Breast epithelium (tissue), 4 donors: ENCODE results near the gene UBE2C. TPM values are rescaled to one million over a fixed set of nuclear protein-coding genes. Genes with fewer than 3 reads are reported as not detected.
"Not testable (repeated sequence)": the region's sequence is repeated elsewhere in the genome, so short reads cannot be mapped to it uniquely, and the experiment has no call there.

Experiments used
- DNase-seq, 2 donors: peaks; one replicate each; pipeline ENCODE4 v3.0.0-alpha.2; 2019; ENCODE audit warnings: low spot score in 2 of 2
- H3K27ac ChIP-seq, 2 donors: fragments of 200-600 bp; sonication (generic) in 1 of 2; one replicate each; pipeline ENCODE4 v1.5.1; 2016 to 2019; ENCODE audit warnings: mild to moderate bottlenecking in 1 of 2
- H3K27me3 ChIP-seq, 2 donors: fragments of 200-600 bp; sonication (generic) in 1 of 2; one replicate each; pipeline versions ENCODE4 v1.5.1 to v1.6.0; 2017 to 2019; ENCODE audit warnings: control low read depth in 1 of 2, mild to moderate bottlenecking in 1 of 2
- H3K36me3 ChIP-seq: fragments of 200-600 bp; one replicate; pipeline ENCODE4 v1.5.1; 2019
- H3K4me1 ChIP-seq, 2 donors: fragments of 200-600 bp; sonication (generic); one replicate each; pipeline ENCODE4 v1.5.1; 2016 to 2019; ENCODE audit warnings: control low read depth in 1 of 2
- H3K4me3 ChIP-seq, 3 donors: fragments of 200-600 bp; sonication (generic); 1 replicate in 2 of 3; 2 replicates in 1 of 3; pipeline ENCODE4 v1.5.1; 2016 to 2019; ENCODE audit warnings: mild to moderate bottlenecking in 3 of 3, moderate library complexity in 2 of 3
- H3K9me3 ChIP-seq, 2 donors: fragments of 200-600 bp; sonication (generic) in 1 of 2; one replicate each; pipeline ENCODE4 v1.5.1; 2016 to 2019; ENCODE audit warnings: control low read depth in 1 of 2
- POLR2A ChIP-seq: fragments of 450-650 bp; IDR thresholded peaks from one replicate; pipeline ENCODE4 v1.6.1; 2016; ENCODE audit warnings: antibody characterized with exemption, mild to moderate bottlenecking, moderate library complexity
- POLR2AphosphoS5 ChIP-seq, 3 donors: sonication (generic); formaldehyde crosslinking; IDR thresholded peaks; one replicate each; pipeline ENCODE4 v1.6.1; 2017; ENCODE audit warnings: antibody characterized with exemption in 3 of 3
- intact Hi-C: fragments of 100-400 bp; cut with DNase I; formaldehyde crosslinking; loops from one replicate; pipeline ENCODE4 v1.15.1; 2023; ENCODE audit warnings: low total_unique reads
- total RNA-seq, 3 donors: library from RNA; depleted of rRNA; stranded (reverse); fragments of >200 nt; gene quantifications; one replicate each; pipeline ENCODE4 v1.1.0, GENCODE V29; 2016
- TF ChIP-seq, protein P1 (sequence below), 3 donors: fragments of 450-650 bp; IDR thresholded peaks; one replicate each; pipeline ENCODE4 v1.5.1; 2016 to 2017; ENCODE audit warnings: antibody characterized with exemption in 3 of 3, mild to moderate bottlenecking in 3 of 3, moderate library complexity in 3 of 3

UBE2C gene
- total RNA-seq, 3 donors from 2014 or later: 0.98 to 5.9 (median 1.2) TPM

DNA sequence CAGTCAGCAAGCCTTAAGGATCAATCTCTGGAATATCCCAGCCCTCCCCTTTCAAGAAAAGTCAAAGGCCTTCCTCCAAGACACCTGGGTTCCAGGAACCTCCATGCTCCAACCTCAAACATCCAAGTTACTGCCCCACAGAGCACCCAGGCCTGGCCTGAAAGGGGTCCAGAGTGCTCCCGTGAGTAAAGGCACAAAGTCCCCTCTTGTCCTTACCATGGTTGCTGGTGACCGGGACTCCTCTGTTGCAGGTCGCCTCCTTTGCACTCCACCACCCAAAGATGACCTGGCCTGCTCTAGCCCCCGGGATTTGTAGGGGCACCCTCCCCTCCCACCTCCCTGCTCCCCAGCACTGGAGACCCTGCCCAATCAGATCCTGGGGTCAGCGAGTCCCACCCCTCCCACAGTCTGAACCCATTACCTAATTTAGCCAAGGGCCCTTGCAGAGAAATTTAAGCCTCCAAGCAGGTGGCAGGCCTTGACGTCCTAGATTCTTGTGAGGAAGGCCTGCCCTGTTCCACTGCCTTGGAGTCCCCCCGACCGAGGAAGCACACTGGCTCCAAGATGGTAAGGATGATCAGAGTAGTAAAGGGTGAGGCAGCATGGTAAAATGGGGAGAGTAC lies 14.7 kb downstream of the UBE2C start, which contains the start of gene TNNC2:
Gene TNNC2, minus strand, starts transcription at position 283 of the 623 bp plus-strand sequence. Its CDS starts 64 bp downstream, at position 219.
- Histone ChIP-seq H3K4me3 (no peak within 1 kb of the TSS), H3K9me3 (no peaks in the 10 kb centered on the region), H3K27me3 (peaks cover 0 to 17% of the 10 kb centered on the region in 2 donors), H3K36me3 (no peaks in the 10 kb centered on the region), H3K4me1 (peaks cover 0 to 4% of the 10 kb centered on the region in 2 donors), H3K27ac (peak within 1 kb of the TSS in 1 of 2 donors; percentile 63)
- DNase-seq: no peak
- intact Hi-C loops: no loop called here
- TF ChIP-seq POLR2AphosphoS5 (IDR thresholded peaks at IDR 0.05) (no peak), POLR2A (no peak)
- TF ChIP-seq, protein P1, sequence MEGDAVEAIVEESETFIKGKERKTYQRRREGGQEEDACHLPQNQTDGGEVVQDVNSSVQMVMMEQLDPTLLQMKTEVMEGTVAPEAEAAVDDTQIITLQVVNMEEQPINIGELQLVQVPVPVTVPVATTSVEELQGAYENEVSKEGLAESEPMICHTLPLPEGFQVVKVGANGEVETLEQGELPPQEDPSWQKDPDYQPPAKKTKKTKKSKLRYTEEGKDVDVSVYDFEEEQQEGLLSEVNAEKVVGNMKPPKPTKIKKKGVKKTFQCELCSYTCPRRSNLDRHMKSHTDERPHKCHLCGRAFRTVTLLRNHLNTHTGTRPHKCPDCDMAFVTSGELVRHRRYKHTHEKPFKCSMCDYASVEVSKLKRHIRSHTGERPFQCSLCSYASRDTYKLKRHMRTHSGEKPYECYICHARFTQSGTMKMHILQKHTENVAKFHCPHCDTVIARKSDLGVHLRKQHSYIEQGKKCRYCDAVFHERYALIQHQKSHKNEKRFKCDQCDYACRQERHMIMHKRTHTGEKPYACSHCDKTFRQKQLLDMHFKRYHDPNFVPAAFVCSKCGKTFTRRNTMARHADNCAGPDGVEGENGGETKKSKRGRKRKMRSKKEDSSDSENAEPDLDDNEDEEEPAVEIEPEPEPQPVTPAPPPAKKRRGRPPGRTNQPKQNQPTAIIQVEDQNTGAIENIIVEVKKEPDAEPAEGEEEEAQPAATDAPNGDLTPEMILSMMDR (IDR thresholded peaks at IDR 0.05): no peak

DNA sequence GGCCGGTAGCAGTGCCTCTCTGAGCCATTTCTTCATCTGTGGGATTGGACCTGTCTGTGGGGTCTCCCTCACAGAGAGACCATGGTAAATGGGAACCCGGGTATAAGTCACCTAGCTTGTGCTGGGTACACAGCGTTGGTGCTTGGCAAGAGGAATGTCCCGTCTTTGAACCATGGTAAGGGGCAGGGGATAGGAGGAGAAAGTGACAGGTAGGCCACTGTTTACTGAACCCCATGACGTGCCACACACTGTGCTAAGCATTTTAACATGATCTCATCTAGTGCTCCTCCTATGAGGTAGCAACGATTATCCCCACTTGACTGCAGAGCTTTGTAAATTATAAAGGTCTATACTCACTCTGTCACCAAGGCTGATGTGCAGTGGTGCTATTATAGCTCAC lies 15.3 kb downstream of the UBE2C start:
- TF ChIP-seq POLR2A: no peak
- no peak for TF ChIP-seq POLR2AphosphoS5 (IDR thresholded peaks at IDR 0.05)
- TF ChIP-seq, protein P1 (IDR thresholded peaks at IDR 0.05): no peak

DNA sequence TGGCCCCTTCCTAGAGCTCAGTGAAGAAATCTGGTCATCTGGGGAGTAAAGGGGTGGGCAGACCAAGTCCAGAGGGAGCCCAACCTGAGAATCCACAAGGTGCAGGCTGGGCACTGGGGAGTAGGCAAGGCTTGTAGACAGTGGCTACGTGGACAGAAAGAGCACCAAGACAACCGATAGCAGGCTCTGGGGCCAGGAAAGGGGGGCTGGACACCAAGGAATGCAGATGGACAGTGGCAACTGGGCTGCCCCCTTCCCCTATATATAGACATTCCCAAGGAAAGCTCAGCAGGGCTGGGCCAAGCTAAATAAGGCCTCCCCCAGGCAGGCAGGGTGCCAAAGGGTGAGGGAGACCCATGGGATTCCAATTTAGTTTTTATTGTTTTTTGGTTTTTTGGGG lies 16.1 kb downstream of the UBE2C start:
- Histone ChIP-seq H3K27me3 (peaks cover 0 to 5% of the 10 kb centered on the region in 2 donors), H3K36me3 (no peaks in the 10 kb centered on the region), H3K27ac (peak overlapping the region in 1 of 2 donors; percentile 52), H3K4me3 (no peak overlapping the region), H3K9me3 (no peaks in the 10 kb centered on the region), H3K4me1 (peaks cover 4 to 5% of the 10 kb centered on the region in 2 donors)
- DNase-seq: no peak
- intact Hi-C loops: no loop called here
- no peak for TF ChIP-seq POLR2A
- TF ChIP-seq, protein P1 (IDR thresholded peaks at IDR 0.05): no peak
- no peak for TF ChIP-seq POLR2AphosphoS5 (IDR thresholded peaks at IDR 0.05)

More for the DNA sequence above, 15.3 kb downstream of the UBE2C start:
- intact Hi-C loops: no loop called here
- Histone ChIP-seq H3K9me3 (no peaks in the 10 kb centered on the region), H3K36me3 (no peaks in the 10 kb centered on the region), H3K4me3 (no peak overlapping the region), H3K27me3 (peaks cover 0 to 11% of the 10 kb centered on the region in 2 donors), H3K4me1 (peaks cover 2 to 4% of the 10 kb centered on the region in 2 donors), H3K27ac (no peak overlapping the region)
- no peak for DNase-seq

DNA sequence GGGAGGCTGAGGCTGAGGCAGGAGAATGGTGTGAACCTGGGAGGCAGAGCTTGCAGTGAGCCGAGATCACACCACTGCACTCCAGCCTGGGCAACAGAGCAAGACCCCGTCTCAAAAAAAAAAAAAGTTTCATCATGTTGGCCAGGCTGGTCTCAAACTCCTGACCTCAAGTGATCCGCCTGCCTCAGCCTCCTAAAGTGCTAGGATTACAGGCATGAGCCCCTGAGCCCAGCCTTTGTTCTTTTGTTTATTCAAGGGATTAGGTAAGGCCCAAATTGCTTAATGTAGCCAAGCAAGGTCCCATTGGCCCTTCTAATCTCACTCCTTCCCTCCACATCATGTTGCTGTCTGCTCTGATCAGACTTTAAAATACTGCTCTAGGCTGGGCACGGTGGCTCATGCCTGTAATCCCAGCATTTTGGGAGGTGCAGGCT lies 17.2 kb downstream of the UBE2C start:
- H3K36me3 ChIP-seq, H3K27ac ChIP-seq, H3K4me3 ChIP-seq, DNase-seq, intact Hi-C loops, H3K9me3 ChIP-seq, H3K27me3 ChIP-seq, H3K4me1 ChIP-seq: not testable (repeated sequence)

DNA sequence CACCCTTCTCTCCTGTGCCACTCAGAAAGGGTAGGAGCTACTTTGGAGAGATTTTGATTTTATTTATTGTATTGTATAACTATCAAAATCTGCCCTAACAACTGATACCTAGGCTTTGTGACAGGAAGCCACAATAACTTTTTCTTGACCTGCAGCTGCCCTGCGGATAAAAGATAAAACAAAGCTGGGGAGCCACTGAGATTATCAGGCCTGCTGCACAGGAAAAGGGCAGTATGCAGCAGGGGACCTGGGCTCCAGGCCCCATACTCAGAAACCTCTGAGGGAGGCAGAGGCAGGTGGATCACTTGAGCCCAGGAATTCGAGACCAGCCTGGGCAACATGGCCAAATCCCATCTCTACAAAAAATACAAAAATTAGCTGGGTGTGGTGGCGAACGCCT lies 20.2 kb downstream of the UBE2C start:
- Histone ChIP-seq H3K27me3 (no peaks in the 10 kb centered on the region), H3K27ac (peak overlapping the region; percentile 93 to 97), H3K9me3 (no peaks in the 10 kb centered on the region), H3K4me3 (peak overlapping the region in 2 of 3 donors; percentile 68 to 94), H3K36me3 (no peaks in the 10 kb centered on the region), H3K4me1 (peaks cover 4 to 8% of the 10 kb centered on the region in 2 donors)
- intact Hi-C loops: no loop called here
- TF ChIP-seq, protein P1 (IDR thresholded peaks at IDR 0.05): no peak
- TF ChIP-seq POLR2AphosphoS5 (IDR thresholded peaks at IDR 0.05) (no peak), POLR2A (no peak)
- DNase-seq: no peak
